EH (cell line): ENCODE data around the gene SCARB2.

Experiments
- DNase-seq: peaks from one replicate; pipeline ENCODE4 v3.0.0-alpha.2; 2015; ENCODE audit warnings: low read depth

Gene SCARB2

GRCh38 chr4:76198411-76199237, 15.0 kb downstream of the SCARB2 start:
- peak; percentile 88 for DNase-seq

- DNase-seq, result peak; percentile 68
These were observed 15.6 kb downstream of the SCARB2 start for GRCh38 chr4:76197971-76198410.

GRCh38 chr4:76197031-76197743, 16.4 kb downstream of the SCARB2 start:
- DNase-seq, result peak; percentile 57

GRCh38 chr4:76196376-76196775, 17.2 kb downstream of the SCARB2 start:
- no peak for DNase-seq

DNA sequence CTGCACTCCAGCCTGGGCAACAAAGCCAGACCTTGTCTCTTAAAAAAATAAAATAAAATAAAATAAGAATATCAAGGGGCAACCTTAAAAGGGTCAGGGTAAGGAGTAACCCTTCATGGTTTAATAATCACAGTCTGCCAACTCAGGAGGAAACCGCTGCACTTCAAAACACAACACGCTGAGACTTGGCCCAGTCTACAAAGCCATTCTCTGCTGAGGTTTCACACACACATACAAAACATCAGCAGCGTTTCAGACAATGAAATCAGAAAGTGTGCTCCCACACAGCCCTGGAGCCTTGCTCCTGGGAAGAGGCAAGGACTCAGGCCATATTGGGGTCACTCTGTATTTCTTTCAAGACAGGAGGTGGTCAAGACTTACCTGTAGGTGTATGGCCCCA, 18.3 kb downstream of the SCARB2 start:
- no peak for DNase-seq

- peak; percentile 98 for DNase-seq
These were observed 19.3 kb downstream of the SCARB2 start for GRCh38 chr4:76194325-76194724.

- no peak for DNase-seq
These were observed 21.4 kb downstream of the SCARB2 start for GRCh38 chr4:76192236-76192635.

DNA sequence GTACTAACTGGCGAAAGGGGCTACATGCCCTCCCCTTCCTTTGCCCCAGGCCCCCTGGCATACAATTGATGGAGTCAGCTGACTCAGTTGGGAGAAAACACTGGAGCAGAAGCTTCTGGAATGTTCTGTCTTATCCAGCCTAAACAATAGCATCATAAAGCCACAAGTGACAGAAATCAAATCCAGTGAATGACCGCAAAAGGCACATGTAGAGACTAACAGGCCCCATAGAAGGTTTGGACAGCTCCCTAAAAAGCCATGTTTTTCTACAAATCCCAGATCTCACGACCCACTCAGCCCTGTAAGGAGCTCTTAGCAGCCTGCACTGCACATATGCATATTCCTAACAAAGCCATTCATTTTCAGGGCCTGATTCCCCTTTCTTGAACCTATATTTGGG, 25.1 kb downstream of the SCARB2 start:
- peak; percentile 20 for DNase-seq

GRCh38 chr4:76188149-76188548, 25.5 kb downstream of the SCARB2 start:
- no peak for DNase-seq

GRCh38 chr4:76187152-76187551, 26.5 kb downstream of the SCARB2 start:
- no peak for DNase-seq

DNA sequence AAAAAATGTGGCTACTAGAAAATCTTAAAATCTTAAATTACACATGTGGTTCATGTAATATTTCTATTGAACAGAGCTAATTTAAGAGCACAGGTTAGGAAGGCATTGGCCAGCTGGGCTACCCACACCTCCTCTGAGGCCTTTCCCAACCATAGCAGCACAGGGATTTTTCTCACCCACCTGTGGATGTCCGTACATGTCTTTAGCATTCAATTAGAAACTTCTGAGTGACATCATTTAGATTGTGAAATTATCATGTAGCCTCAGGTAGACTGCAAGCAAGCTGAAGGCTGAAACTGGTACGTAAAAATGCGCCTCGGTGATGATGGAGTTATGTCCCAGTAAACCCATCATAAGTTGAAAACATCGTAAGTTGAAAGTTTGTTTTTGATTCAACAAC, 31.2 kb downstream of the SCARB2 start:
- no peak for DNase-seq

DNA sequence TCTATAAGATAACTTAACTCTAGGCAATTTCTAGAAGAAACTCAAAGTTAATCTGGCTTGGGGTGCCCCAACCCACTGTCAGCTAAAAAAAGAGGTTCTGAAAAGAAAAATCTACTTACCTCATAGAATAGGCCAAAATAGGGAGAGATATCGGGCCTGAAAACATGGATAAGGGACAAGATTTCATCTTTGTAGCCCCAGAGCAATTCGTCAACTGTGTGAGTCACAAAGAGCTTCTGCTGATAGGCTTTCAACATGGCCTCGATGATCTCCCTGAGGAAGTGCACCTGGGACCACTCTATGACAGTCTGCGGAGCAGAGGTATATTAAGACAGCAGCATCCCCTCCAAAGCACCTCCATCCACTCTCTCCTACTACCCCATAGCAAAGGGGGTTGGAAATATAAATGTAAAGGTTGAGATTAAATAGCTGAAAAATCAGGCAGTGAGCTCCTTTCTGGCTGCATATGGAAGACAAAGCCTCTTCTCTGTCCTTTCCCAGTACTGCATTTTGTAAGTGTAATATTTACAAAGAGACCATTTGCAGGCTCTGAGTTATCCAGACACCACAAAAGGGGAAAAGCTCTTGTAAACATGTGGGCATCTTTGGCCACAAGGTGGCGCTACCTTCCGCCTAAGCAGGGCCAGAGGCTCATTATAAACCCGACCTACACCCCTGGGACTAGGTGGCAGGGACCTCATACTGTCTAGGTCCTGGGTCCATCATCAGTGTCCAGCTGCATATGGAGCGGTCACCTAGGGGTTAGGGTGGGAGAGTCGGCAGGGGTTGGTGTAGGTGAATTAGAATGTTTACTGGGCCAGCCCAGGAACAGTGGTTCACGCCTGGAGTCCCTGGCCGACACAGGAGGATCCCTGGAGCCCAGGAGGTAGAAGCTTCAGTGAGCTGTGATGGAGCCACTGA, 34.0 kb downstream of the SCARB2 start:
- peak; percentile 81 for DNase-seq

GRCh38 chr4:76178296-76178695, 35.3 kb downstream of the SCARB2 start:
- DNase-seq, result no peak

- no peak for DNase-seq
These were observed 35.9 kb downstream of the SCARB2 start for GRCh38 chr4:76177709-76178108.

DNA sequence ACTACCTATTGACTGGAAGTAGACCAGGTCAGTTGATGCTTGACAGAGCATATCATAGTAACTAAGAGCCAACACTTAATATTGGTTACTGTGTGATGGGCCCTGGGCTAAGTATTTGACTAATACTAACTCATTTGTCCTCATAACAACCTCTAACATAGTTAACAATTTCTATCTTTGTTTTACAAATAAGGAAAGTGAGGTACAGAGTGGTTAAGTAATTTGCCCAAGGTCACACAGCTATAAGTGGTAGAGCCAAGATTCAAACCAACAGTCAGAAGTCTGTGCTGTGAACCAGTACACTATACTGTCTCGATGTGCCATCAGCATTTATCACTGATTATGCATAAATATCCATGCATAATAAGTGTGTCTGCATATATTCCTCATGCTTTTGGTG, 38.3 kb downstream of the SCARB2 start:
- no peak for DNase-seq

GRCh38 chr4:76174216-76174615, 39.4 kb downstream of the SCARB2 start:
- no peak for DNase-seq

- DNase-seq, result no peak
These were observed 44.9 kb downstream of the SCARB2 start for GRCh38 chr4:76168688-76169087.

GRCh38 chr4:76166480-76166879, 47.1 kb downstream of the SCARB2 start:
- DNase-seq, result no peak

DNA sequence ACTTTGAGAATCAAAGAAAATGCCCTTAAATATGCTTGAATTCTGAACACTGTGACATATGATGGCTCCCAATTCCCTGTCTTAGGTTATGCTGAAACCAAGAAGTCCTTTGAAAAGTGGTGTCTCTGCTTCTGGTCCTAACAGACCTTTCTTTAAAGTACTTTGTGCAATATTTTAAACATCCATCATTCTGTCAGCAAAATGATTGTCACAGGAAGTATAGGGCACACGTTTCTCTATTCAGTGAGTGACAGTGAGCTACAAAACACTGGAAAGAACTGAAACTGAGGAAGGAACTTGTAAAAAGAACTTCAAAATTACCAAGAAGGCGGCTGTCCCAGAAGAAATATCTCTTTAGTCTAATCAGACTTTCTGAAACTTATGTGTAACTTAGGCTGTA, 53.3 kb downstream of the SCARB2 start:
- no peak for DNase-seq

GRCh38 chr4:76156635-76157034, 57.0 kb downstream of the SCARB2 start:
- no peak for DNase-seq

DNA sequence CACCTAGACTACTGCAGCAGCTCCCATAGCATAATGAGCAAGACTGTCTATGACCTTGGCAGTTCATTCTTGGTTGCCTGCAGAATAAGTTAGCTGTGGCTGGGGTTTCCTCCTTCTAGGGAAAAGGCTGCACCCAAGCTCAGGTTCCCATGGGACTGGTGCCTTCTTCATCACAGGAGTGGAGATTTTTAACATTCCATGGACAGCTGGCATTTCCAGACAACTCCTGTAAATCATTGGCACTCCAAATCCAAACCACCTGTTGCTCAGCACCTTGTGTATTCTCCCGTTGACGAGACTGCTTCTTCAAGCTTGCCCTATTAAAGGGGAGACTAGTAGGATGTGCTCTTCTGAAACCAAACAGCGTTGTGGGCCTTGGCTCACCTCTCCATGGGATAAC, 57.6 kb downstream of the SCARB2 start:
- no peak for DNase-seq

DNA sequence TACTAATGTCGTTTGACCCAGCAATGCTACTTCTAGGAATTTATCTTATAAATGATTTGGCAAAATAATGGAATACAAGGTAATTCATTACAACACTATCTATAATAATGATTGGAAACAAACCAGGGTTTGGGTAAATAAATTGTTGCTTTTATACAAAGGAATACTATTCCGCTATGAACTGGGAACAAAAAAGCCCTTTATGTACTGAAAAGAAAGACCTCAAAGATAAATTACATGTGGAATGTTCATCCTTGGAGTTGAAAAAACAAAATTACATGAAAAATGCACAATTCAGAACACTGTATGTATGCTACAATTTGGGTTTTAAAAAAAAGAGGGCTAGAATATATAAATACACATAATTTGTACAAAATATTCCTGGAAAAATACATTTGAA, 60.3 kb downstream of the SCARB2 start:
- no peak for DNase-seq
